ENCODE data around the gene ARMH1.
"Not testable (repeated sequence)": the region's sequence is repeated elsewhere in the genome, so short reads cannot be mapped to it uniquely, and the experiment has no call there.

The ARMH1 gene

DNA sequence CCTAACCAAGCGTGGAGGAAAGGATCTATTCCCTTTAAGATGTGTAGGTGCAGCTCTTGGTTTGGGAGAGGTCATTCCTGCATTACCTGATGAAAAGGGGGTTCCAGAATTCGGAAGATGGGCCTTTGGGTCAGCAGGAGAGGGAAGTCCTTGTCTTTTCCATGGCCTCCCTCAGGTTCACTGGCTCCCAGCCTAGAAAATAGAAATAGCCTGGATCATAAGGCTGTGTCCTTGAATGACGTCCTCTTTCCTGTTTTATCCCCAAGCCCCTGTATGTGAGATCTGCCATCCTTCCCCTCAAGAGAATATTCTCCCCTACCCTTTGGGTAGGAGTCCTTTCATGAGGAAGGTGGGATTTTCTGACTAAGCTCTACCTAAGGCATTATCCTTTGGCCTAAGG is 86.4 kb downstream of the ARMH1 start:
- Histone ChIP-seq H3K36me3 (ENCODE audit: insufficient read depth, low read length) (peaks cover 89% of the 10 kb centered on the region; the same call in 1 of the 2 replicates), H3K4me3 (ENCODE audit: low read length, poor library complexity, severe bottlenecking) (no peak overlapping the region), H3K27me3 (ENCODE audit: insufficient read depth, low read length, poor library complexity, severe bottlenecking) (no peaks in the 10 kb centered on the region)

GRCh38 chr1:44766421-44766820 is 91.9 kb downstream of the ARMH1 start:
- not testable (repeated sequence) for H3K9me2 ChIP-seq (replicated peaks; ENCODE audit: low read depth, low read length); H3K4me2 ChIP-seq (ENCODE audit: low read depth, low read length, poor library complexity, severe bottlenecking); H3F3A ChIP-seq (ENCODE audit: low read depth); H3K9ac ChIP-seq (ENCODE audit: low read depth, low read length, poor library complexity, severe bottlenecking); H3K79me2 ChIP-seq (ENCODE audit: insufficient read depth, low read length); H3K27me3 ChIP-seq (ENCODE audit: insufficient read depth, low read length, poor library complexity, severe bottlenecking); H3K4me3 ChIP-seq (ENCODE audit: low read length, poor library complexity, severe bottlenecking); H3K9me3 ChIP-seq (ENCODE audit: insufficient read depth, low read depth, low read length); H4K20me1 ChIP-seq (ENCODE audit: insufficient read depth, low read length, poor library complexity, severe bottlenecking); H2AFZ ChIP-seq (ENCODE audit: low read length); H3K4me1 ChIP-seq (ENCODE audit: insufficient read depth, low read length, poor library complexity, severe bottlenecking)
- H3K36me3 ChIP-seq (ENCODE audit: insufficient read depth, low read length): peaks cover 63% of the 10 kb centered on the region; the same call in 1 of the 2 replicates

More for the DNA sequence above, 86.4 kb downstream of the ARMH1 start:
- no peaks in the 10 kb centered on the region for H3K9me2 ChIP-seq (replicated peaks; ENCODE audit: low read depth, low read length)
- no peaks in the 10 kb centered on the region for H3F3A ChIP-seq (ENCODE audit: low read depth)
- H2AFZ ChIP-seq (ENCODE audit: low read length): no peak overlapping the region
- H3K79me2 ChIP-seq (ENCODE audit: insufficient read depth, low read length): no peaks in the 10 kb centered on the region
- no peak overlapping the region for H3K4me2 ChIP-seq (ENCODE audit: low read depth, low read length, poor library complexity, severe bottlenecking)
- no peaks in the 10 kb centered on the region for H4K20me1 ChIP-seq (ENCODE audit: insufficient read depth, low read length, poor library complexity, severe bottlenecking)
- TF ChIP-seq, protein P1, sequence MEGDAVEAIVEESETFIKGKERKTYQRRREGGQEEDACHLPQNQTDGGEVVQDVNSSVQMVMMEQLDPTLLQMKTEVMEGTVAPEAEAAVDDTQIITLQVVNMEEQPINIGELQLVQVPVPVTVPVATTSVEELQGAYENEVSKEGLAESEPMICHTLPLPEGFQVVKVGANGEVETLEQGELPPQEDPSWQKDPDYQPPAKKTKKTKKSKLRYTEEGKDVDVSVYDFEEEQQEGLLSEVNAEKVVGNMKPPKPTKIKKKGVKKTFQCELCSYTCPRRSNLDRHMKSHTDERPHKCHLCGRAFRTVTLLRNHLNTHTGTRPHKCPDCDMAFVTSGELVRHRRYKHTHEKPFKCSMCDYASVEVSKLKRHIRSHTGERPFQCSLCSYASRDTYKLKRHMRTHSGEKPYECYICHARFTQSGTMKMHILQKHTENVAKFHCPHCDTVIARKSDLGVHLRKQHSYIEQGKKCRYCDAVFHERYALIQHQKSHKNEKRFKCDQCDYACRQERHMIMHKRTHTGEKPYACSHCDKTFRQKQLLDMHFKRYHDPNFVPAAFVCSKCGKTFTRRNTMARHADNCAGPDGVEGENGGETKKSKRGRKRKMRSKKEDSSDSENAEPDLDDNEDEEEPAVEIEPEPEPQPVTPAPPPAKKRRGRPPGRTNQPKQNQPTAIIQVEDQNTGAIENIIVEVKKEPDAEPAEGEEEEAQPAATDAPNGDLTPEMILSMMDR (conservative IDR thresholded peaks at IDR 0.05; ENCODE audit: low read length): no peak
- TF ChIP-seq EZH2phosphoT487 (IDR thresholded peaks at IDR 0.05; ENCODE audit: borderline replicate concordance): no peak
- H3K9me3 ChIP-seq (ENCODE audit: insufficient read depth, low read depth, low read length): no peaks in the 10 kb centered on the region
- H3K9ac ChIP-seq (ENCODE audit: low read depth, low read length, poor library complexity, severe bottlenecking): no peak overlapping the region
- no peaks in the 10 kb centered on the region for H3K4me1 ChIP-seq (ENCODE audit: insufficient read depth, low read length, poor library complexity, severe bottlenecking)
